GM12878 (cell line): Measurements from ENCODE around the gene SRGAP1.

Experiments used
- REST ChIP-seq: IDR thresholded peaks from 2 replicates; pipeline ENCODE4 v1.6.1; 2012; ENCODE audit warnings: mild to moderate bottlenecking, low read depth, low read length
- SP1 ChIP-seq: IDR thresholded peaks from one replicate; pipeline ENCODE4 v1.6.1; 2011; ENCODE audit warnings: low read depth, low read length
- ZNF217 ChIP-seq: fragments of 450-650 bp; IDR thresholded peaks from 2 replicates; pipeline ENCODE4 v1.6.1; 2017; ENCODE audit warnings: antibody characterized with exemption, mild to moderate bottlenecking

GRCh38 chr12:63980211-63980610 is 135.7 kb downstream of the SRGAP1 start:
- TF ChIP-seq SP1 (no peak), ZNF217 (no peak), REST (no peak)
